B cell (primary cell): Measurements from ENCODE around the gene ITPR2. TPM values are rescaled to one million over a fixed set of nuclear protein-coding genes. Genes with fewer than 3 reads are reported as not detected.

Experiments used
- ATAC-seq: fragments of 200-7000 bp; cut with Tn5 transposase; one replicate; pipeline ENCODE4 v1.10.0; 2021; ENCODE audit warnings: low read depth, mild to moderate bottlenecking, moderate number of reproducible peaks, moderate library complexity
- CTCF ChIA-PET: fragments of 350-600 bp; sonication (Branson Sonifier 250); formaldehyde crosslinking; loops from one replicate; lab custom pipeline; 2021; ENCODE audit warnings: antibody characterized with exemption, inconsistent platforms; lab: Charles Lee
- POLR2A ChIA-PET: fragments of 350-600 bp; sonication (Branson Sonifier 250); formaldehyde crosslinking; loops from one replicate; lab custom pipeline; 2021; ENCODE audit warnings: antibody characterized with exemption; lab: Charles Lee
- DNase-seq: peaks from one replicate; pipeline ENCODE4 v3.0.0; 2013
- H2AFZ ChIP-seq: 2 replicates; pipeline ENCODE4 v1.6.1; 2012; ENCODE audit warnings: mild to moderate bottlenecking, low read depth, low read length; ENCODE audit not compliant: insufficient read depth, poor library complexity, severe bottlenecking
- H3K27ac ChIP-seq, 2 donors: 1 replicate in 1 of 2; 2 replicates in 1 of 2; pipeline ENCODE4 v1.5.1; 2012 to 2013; ENCODE audit warnings: low read length in 2 of 2, mild to moderate bottlenecking in 2 of 2, moderate library complexity in 1 of 2
- H3K27me3 ChIP-seq, 4 experiments: fragments of 200-600 bp in 1 of 4; sonication (generic) in 1 of 4; replicated peaks in 1 of 4; 1 replicate in 2 of 4; 2 replicates in 2 of 4; pipeline versions ENCODE4 v1.6.1 to v1.7.0; 2013 to 2016; ENCODE audit warnings: low read length in 3 of 4, mild to moderate bottlenecking in 2 of 4, mixed read lengths in 1 of 4, moderate library complexity in 1 of 4; ENCODE audit not compliant: insufficient read depth in 4 of 4, control insufficient read depth in 3 of 4; ENCODE audit errors: control extremely low read depth in 1 of 4
- H3K36me3 ChIP-seq, 2 experiments: replicated peaks in 1 of 2; 1 replicate in 1 of 2; 2 replicates in 1 of 2; pipeline versions ENCODE4 v1.6.1 to v1.7.1; 2013; ENCODE audit warnings: low read length in 1 of 2; ENCODE audit not compliant: insufficient read depth in 2 of 2, control insufficient read depth in 1 of 2; ENCODE audit errors: control extremely low read depth in 1 of 2, extremely low read depth in 1 of 2
- H3K4me1 ChIP-seq, 2 donors: fragments of 200-600 bp in 1 of 2; sonication (generic) in 1 of 2; 1 replicate in 1 of 2; 2 replicates in 1 of 2; pipeline versions ENCODE4 v1.5.1 to v1.6.1; 2013 to 2017; ENCODE audit warnings: low read length in 2 of 2; ENCODE audit not compliant: control insufficient read depth in 2 of 2, insufficient read depth in 2 of 2
- H3K4me2 ChIP-seq: replicated peaks from 2 replicates; pipeline ENCODE3; 2012; ENCODE audit warnings: mild to moderate bottlenecking, low read depth, low read length; ENCODE audit not compliant: poor library complexity, severe bottlenecking
- H3K4me3 ChIP-seq, 5 experiments: fragments of 200-600 bp in 1 of 5; sonication (generic) in 1 of 5; 1 replicate in 3 of 5; 2 replicates in 2 of 5; pipeline versions ENCODE4 v1.5.1 to v1.7.0; 2011 to 2016; ENCODE audit warnings: low read length in 4 of 5, mild to moderate bottlenecking in 4 of 5, low read depth in 2 of 5, control low read depth in 1 of 5, moderate library complexity in 1 of 5; ENCODE audit not compliant: insufficient read depth in 1 of 5; ENCODE audit errors: control extremely low read depth in 1 of 5, extremely low read depth in 1 of 5
- H3K79me2 ChIP-seq: fragments of 200-600 bp; sonication (generic); one replicate; pipeline ENCODE4 v1.6.0; 2016; ENCODE audit warnings: low read length; ENCODE audit not compliant: control insufficient read depth, insufficient read depth
- H3K9ac ChIP-seq: fragments of 200-600 bp; sonication (generic); 2 replicates; pipeline ENCODE4 v1.6.1; 2017; ENCODE audit warnings: mild to moderate bottlenecking, low read length, moderate library complexity
- H3K9me3 ChIP-seq, 3 donors: one replicate each; pipeline versions ENCODE4 v1.6.1 to v1.7.1; 2013; ENCODE audit warnings: low read length in 2 of 3; ENCODE audit not compliant: control insufficient read depth in 2 of 3, insufficient read depth in 1 of 3; ENCODE audit errors: control extremely low read depth in 1 of 3
- H4K20me1 ChIP-seq: 2 replicates; pipeline ENCODE4 v1.6.0; 2012; ENCODE audit warnings: mild to moderate bottlenecking, low read length; ENCODE audit not compliant: insufficient read depth, control insufficient read depth, poor library complexity, severe bottlenecking
- H3K27ac Mint-ChIP-seq: one replicate; pipeline ENCODE4 v1.8.0; 2021; ENCODE audit warnings: mixed read lengths
- H3K27me3 Mint-ChIP-seq: one replicate; pipeline ENCODE4 v1.8.0; 2021; ENCODE audit warnings: mixed read lengths
- H3K4me1 Mint-ChIP-seq: one replicate; pipeline ENCODE4 v1.8.0; 2021; ENCODE audit warnings: mixed read lengths
- H3K4me3 Mint-ChIP-seq: one replicate; pipeline ENCODE4 v1.8.0; 2021; ENCODE audit warnings: mixed read lengths
- H3K9me3 Mint-ChIP-seq: one replicate; pipeline ENCODE4 v1.8.0; 2022; ENCODE audit warnings: mixed read lengths; ENCODE audit not compliant: insufficient read depth
- CTCF ChIP-seq: fragments of 200-600 bp; IDR thresholded peaks from one replicate; pipeline ENCODE4 v1.8.0; 2022; ENCODE audit warnings: antibody characterized with exemption, mild to moderate bottlenecking
- EZH2 ChIP-seq: IDR thresholded peaks from 2 replicates; pipeline ENCODE4 v1.6.1; 2012; ENCODE audit warnings: borderline replicate concordance, low read depth, mild to moderate bottlenecking, moderate library complexity, low read length; ENCODE audit not compliant: insufficient read depth, poor library complexity, severe bottlenecking
- WGBS: methylation state at CpG from one replicate; pipeline ENCODE4 v1.1.5; 2013; ENCODE audit warnings: missing lambda C conversion rate; ENCODE audit not compliant: insufficient coverage; 5-methylcytosine and 5-hydroxymethylcytosine counted together
- intact Hi-C: fragments of 100-400 bp; cut with micrococcal nuclease; formaldehyde crosslinking; loops from one replicate; pipeline ENCODE4 v1.10.0; 2022
- polyA plus RNA-seq: library from polyadenylated mRNA; depleted of rRNA; stranded (reverse); fragments of >200 nt; gene quantifications from 2 replicates; pipeline ENCODE4 v1.2.3, GENCODE V29; 2012
- total RNA-seq, 2 donors: library from RNA; stranded (reverse); fragments of 120-200 nt in 1 of 2; gene quantifications; 1 replicate in 1 of 2; 2 replicates in 1 of 2; pipeline versions ENCODE4 v1.2.3 to v1.2.4, GENCODE V29; 2013 to 2022

Gene ITPR2
- total and polyA plus RNA-seq, 2 donors (not counting 1 experiment from before 2014, with no cell fraction given), result 4.3 to 113 TPM

GRCh38 chr12:26599096-26599695 is 233.8 kb downstream of the ITPR2 start:
- H3K27me3 Mint-ChIP-seq, result no peaks in the 10 kb centered on the region
- Histone ChIP-seq H3K27me3 (no peaks in the 10 kb centered on the region), H3K79me2 (no peaks in the 10 kb centered on the region), H3K4me2 (no peak overlapping the region), H3K9me3 (no peaks in the 10 kb centered on the region), H3K27ac (no peak overlapping the region), H3K9ac (no peak overlapping the region), H3K4me1 (no peaks in the 10 kb centered on the region), H3K4me3 (no peak overlapping the region), H2AFZ (no peak overlapping the region), H4K20me1 (no peaks in the 10 kb centered on the region), H3K36me3 (peaks cover 0 to 40% of the 10 kb centered on the region in 2 experiments)
- TF ChIP-seq CTCF (no peak), EZH2 (no peak)
- DNase-seq (no peak), ATAC-seq (no peak)
- no peaks in the 10 kb centered on the region for H3K4me1 Mint-ChIP-seq
- no peak overlapping the region for H3K4me3 Mint-ChIP-seq
- WGBS, result 97% methylated on average over 5 of the region's 7 CpGs
- no peaks in the 10 kb centered on the region for H3K9me3 Mint-ChIP-seq
- no peak overlapping the region for H3K27ac Mint-ChIP-seq
- POLR2A ChIA-PET, result no interaction called here
- CTCF ChIA-PET, result no interaction called here
- intact Hi-C loops, result no loop called here

- H3K4me3 ChIP-seq, result no peak overlapping the region
- peaks cover 8 to 32% of the 10 kb centered on the region in 2 experiments for H3K36me3 ChIP-seq
- no peaks in the 10 kb centered on the region for H3K9me3 ChIP-seq
- Mint-ChIP-seq H3K27me3 (no peaks in the 10 kb centered on the region), H3K9me3 (no peaks in the 10 kb centered on the region), H3K4me1 (no peaks in the 10 kb centered on the region), H3K4me3 (no peak overlapping the region), H3K27ac (no peak overlapping the region)
- no peak overlapping the region for H3K27ac ChIP-seq
- no peaks in the 10 kb centered on the region for H3K79me2 ChIP-seq
- ATAC-seq (no peak), DNase-seq (no peak)
- intact Hi-C loops, result no loop called here
- H2AFZ ChIP-seq, result no peak overlapping the region
- WGBS, result no CpG with 5 or more reads among the region's 1 CpG
- H3K4me2 ChIP-seq, result no peak overlapping the region
- no peaks in the 10 kb centered on the region for H3K27me3 ChIP-seq
- no peaks in the 10 kb centered on the region for H3K4me1 ChIP-seq
- ChIA-PET POLR2A (no interaction called here), CTCF (no interaction called here)
- H3K9ac ChIP-seq, result no peak overlapping the region
- no peaks in the 10 kb centered on the region for H4K20me1 ChIP-seq
- TF ChIP-seq EZH2 (no peak), CTCF (no peak)
Measured at GRCh38 chr12:26595806-26596205, 237.2 kb downstream of the ITPR2 start.
